Natural killer cell (primary cell): ENCODE results near the gene SERTAD1. TPM values are rescaled to one million over a fixed set of nuclear protein-coding genes. Genes with fewer than 3 reads are reported as not detected.
"Not testable (repeated sequence)": the region's sequence is repeated elsewhere in the genome, so short reads cannot be mapped to it uniquely, and the experiment has no call there.

Experiments
- ATAC-seq, 3 donors: fragments of 150-1000 bp in 2 of 3; fragments of 200-7000 bp in 1 of 3; cut with Tn5 transposase; 1 replicate in 1 of 3; 2 replicates in 2 of 3; pipeline ENCODE4 v1.10.0; 2021; ENCODE audit warnings: mild to moderate bottlenecking in 2 of 3, moderate library complexity in 2 of 3
- DNase-seq, 2 donors: peaks; one replicate each; pipeline versions ENCODE4 v3.0.0 to v3.0.0-alpha.2; 2013 to 2021; ENCODE audit warnings: mixed read lengths in 1 of 2
- H3K27ac ChIP-seq: one replicate; pipeline ENCODE4 v1.5.1; 2013; ENCODE audit warnings: mild to moderate bottlenecking, low read length
- H3K27me3 ChIP-seq: one replicate; pipeline ENCODE4 v1.6.1; 2013; ENCODE audit warnings: low read length; ENCODE audit not compliant: control insufficient read depth, insufficient read depth
- H3K36me3 ChIP-seq: one replicate; pipeline ENCODE4 v1.6.1; 2013; ENCODE audit warnings: low read length; ENCODE audit not compliant: control insufficient read depth, insufficient read depth
- H3K4me1 ChIP-seq: one replicate; pipeline ENCODE4 v1.6.1; 2013; ENCODE audit warnings: low read length; ENCODE audit not compliant: control insufficient read depth, insufficient read depth
- H3K4me3 ChIP-seq: one replicate; pipeline ENCODE4 v1.5.1; 2013; ENCODE audit warnings: low read length
- H3K9me3 ChIP-seq: one replicate; pipeline ENCODE4 v1.6.1; 2013; ENCODE audit warnings: low read length; ENCODE audit not compliant: control insufficient read depth, insufficient read depth
- H3K27ac Mint-ChIP-seq, 2 donors: one replicate each; pipeline ENCODE4 v1.8.0; 2022; ENCODE audit warnings: mild to moderate bottlenecking in 2 of 2, mixed read lengths in 2 of 2, moderate library complexity in 1 of 2
- H3K27me3 Mint-ChIP-seq, 2 donors: one replicate each; pipeline ENCODE4 v1.8.0; 2022; ENCODE audit warnings: low read depth in 2 of 2, mixed read lengths in 2 of 2
- H3K36me3 Mint-ChIP-seq: one replicate; pipeline ENCODE4 v1.8.0; 2022; ENCODE audit warnings: mixed read lengths
- H3K4me1 Mint-ChIP-seq, 2 donors: one replicate each; pipeline ENCODE4 v1.8.0; 2022; ENCODE audit warnings: mixed read lengths in 2 of 2
- H3K4me3 Mint-ChIP-seq: one replicate; pipeline ENCODE4 v1.8.0; 2022; ENCODE audit warnings: mild to moderate bottlenecking, moderate library complexity, mixed read lengths
- H3K9me3 Mint-ChIP-seq, 2 donors: one replicate each; pipeline ENCODE4 v1.8.0; 2022; ENCODE audit warnings: mixed read lengths in 2 of 2
- WGBS: methylation state at CpG from one replicate; pipeline ENCODE4 v1.1.7; 2013; ENCODE audit warnings: missing lambda C conversion rate; ENCODE audit not compliant: insufficient coverage; 5-methylcytosine and 5-hydroxymethylcytosine counted together
- intact Hi-C: fragments of 100-400 bp; cut with micrococcal nuclease; formaldehyde crosslinking; loops from one replicate; pipeline ENCODE4 v1.14.2; 2022
- total RNA-seq, 4 donors: library from RNA; stranded (reverse); fragments of 120-200 nt in 1 of 4; gene quantifications; one replicate each; pipeline versions ENCODE4 v1.2.3 to v1.2.4, GENCODE V29; 2013 to 2022
- TF ChIP-seq, protein P1 (sequence below): fragments of 200-600 bp; IDR thresholded peaks from one replicate; pipeline ENCODE4 v1.8.0; 2022; ENCODE audit warnings: antibody characterized with exemption

SERTAD1 gene
- total RNA-seq, 3 donors from 2014 or later (not counting 1 experiment from before 2014, with no cell fraction given) = 31.2 to 53.5 (median 38.7) TPM

DNA sequence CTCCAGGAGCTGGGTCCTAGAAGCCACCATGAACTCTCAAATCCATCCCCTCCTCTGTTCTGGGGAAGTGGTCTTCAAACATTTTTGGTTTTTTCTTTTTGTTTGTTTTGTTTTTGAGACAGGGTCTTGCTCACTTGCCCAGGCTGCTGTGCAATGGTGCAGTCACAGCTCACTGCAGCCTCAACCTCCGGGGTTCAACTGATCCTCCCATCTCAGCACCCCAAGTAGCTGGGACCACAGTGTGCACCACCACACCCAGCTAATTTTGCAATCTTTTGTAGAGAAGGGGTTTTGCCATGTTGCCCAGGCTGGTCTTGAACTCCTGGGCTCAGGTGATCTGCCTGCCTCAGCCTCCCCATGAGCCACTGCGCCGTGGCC lies 32.8 kb upstream of the SERTAD1 start:
- Histone ChIP-seq H3K4me1 (peaks cover 5% of the 10 kb centered on the region), H3K27ac (no peak overlapping the region), H3K4me3 (no peak overlapping the region), H3K36me3 (no peaks in the 10 kb centered on the region), H3K27me3 (no peaks in the 10 kb centered on the region), H3K9me3 (no peaks in the 10 kb centered on the region)
- ATAC-seq = no peak
- Mint-ChIP-seq H3K36me3 (no peaks in the 10 kb centered on the region), H3K9me3 (no peaks in the 10 kb centered on the region), H3K27ac (no peak overlapping the region), H3K27me3 (no peaks in the 10 kb centered on the region), H3K4me3 (no peak overlapping the region), H3K4me1 (no peaks in the 10 kb centered on the region)
- DNase-seq = no peak
- intact Hi-C loops = no loop called here
- TF ChIP-seq, protein P1, sequence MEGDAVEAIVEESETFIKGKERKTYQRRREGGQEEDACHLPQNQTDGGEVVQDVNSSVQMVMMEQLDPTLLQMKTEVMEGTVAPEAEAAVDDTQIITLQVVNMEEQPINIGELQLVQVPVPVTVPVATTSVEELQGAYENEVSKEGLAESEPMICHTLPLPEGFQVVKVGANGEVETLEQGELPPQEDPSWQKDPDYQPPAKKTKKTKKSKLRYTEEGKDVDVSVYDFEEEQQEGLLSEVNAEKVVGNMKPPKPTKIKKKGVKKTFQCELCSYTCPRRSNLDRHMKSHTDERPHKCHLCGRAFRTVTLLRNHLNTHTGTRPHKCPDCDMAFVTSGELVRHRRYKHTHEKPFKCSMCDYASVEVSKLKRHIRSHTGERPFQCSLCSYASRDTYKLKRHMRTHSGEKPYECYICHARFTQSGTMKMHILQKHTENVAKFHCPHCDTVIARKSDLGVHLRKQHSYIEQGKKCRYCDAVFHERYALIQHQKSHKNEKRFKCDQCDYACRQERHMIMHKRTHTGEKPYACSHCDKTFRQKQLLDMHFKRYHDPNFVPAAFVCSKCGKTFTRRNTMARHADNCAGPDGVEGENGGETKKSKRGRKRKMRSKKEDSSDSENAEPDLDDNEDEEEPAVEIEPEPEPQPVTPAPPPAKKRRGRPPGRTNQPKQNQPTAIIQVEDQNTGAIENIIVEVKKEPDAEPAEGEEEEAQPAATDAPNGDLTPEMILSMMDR = no peak
- 94% methylated on average over 3 of the region's 3 CpGs for WGBS

- Histone ChIP-seq H3K9me3 (no peaks in the 10 kb centered on the region), H3K36me3 (no peaks in the 10 kb centered on the region), H3K27ac (no peak overlapping the region), H3K4me1 (peaks cover 5% of the 10 kb centered on the region), H3K4me3 (no peak overlapping the region), H3K27me3 (no peaks in the 10 kb centered on the region)
- Mint-ChIP-seq H3K36me3 (no peaks in the 10 kb centered on the region), H3K4me3 (no peak overlapping the region), H3K27ac (no peak overlapping the region), H3K27me3 (no peaks in the 10 kb centered on the region), H3K4me1 (no peaks in the 10 kb centered on the region), H3K9me3 (no peaks in the 10 kb centered on the region)
- WGBS = 93% methylated on average over 27 of the region's 27 CpGs
- TF ChIP-seq, protein P1 = no peak
- intact Hi-C loops = no loop called here
- no peak for ATAC-seq
- no peak for DNase-seq
Measured at GRCh38 chr19:40457953-40458596, 32.3 kb upstream of the SERTAD1 start.

DNA sequence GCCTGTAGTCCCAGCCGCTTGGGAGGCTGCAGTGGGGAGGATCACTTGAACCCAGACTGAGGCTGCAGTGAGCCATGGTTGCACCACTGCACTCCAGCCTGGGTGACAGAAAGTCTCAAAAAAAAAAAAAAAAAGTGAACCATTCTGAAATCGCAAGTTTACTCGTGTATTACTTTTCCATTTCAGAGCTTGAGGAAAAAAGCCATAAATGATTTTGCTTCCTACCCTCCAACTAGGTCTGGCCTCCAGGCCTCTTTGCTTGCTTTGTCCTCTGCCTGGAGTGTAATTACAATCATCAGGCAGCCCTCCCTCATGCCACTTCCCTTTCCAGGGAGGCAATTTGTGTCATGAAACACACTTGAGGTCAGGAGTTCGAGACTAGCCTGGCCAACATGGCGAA lies 31.3 kb upstream of the SERTAD1 start:
- no peaks in the 10 kb centered on the region for H3K36me3 Mint-ChIP-seq
- H3K27me3 Mint-ChIP-seq = no peaks in the 10 kb centered on the region
- Histone ChIP-seq H3K4me3 (no peak overlapping the region), H3K27me3 (no peaks in the 10 kb centered on the region), H3K27ac (no peak overlapping the region), H3K4me1 (peaks cover 5% of the 10 kb centered on the region), H3K36me3 (no peaks in the 10 kb centered on the region), H3K9me3 (no peaks in the 10 kb centered on the region)
- H3K27ac Mint-ChIP-seq = no peak overlapping the region
- no peak overlapping the region for H3K4me3 Mint-ChIP-seq
- intact Hi-C loops = no loop called here
- H3K9me3 Mint-ChIP-seq = no peaks in the 10 kb centered on the region
- no peak for DNase-seq
- WGBS = 85% methylated on average over 5 of the region's 5 CpGs
- TF ChIP-seq, protein P1 = no peak
- H3K4me1 Mint-ChIP-seq = no peaks in the 10 kb centered on the region
- no peak for ATAC-seq

DNA sequence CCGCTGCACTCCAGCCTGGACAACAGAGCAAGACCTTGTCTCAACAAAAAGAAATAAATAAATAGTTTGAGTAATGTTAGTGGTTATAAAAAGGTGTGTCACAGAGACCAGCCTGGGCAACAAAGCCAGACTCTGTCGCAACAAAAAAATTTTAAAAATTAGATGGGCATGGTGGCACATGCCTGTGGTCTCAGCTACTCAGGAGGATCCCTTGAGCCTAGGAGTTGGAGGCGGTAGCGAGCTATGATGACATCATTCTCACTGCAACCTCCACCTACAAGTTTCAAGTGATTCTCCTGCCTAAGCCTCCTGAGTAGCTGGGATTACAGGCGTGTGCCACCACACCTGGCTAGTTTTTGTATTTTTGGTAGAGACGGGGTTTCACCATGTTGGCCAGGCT lies 28.2 kb upstream of the SERTAD1 start:
- H3K27ac ChIP-seq, H3K9me3 ChIP-seq, H3K4me1 Mint-ChIP-seq, DNase-seq, H3K27me3 Mint-ChIP-seq, intact Hi-C loops, H3K4me3 ChIP-seq, H3K4me3 Mint-ChIP-seq, H3K4me1 ChIP-seq, H3K9me3 Mint-ChIP-seq, H3K36me3 Mint-ChIP-seq, H3K36me3 ChIP-seq, H3K27me3 ChIP-seq, ATAC-seq, H3K27ac Mint-ChIP-seq: not testable (repeated sequence)
- 91% methylated on average over 6 of the region's 6 CpGs for WGBS
